ENCODE data around the gene TXNDC11.
"Not testable (repeated sequence)": the region's sequence is repeated elsewhere in the genome, so short reads cannot be mapped to it uniquely, and the experiment has no call there.

DNA sequence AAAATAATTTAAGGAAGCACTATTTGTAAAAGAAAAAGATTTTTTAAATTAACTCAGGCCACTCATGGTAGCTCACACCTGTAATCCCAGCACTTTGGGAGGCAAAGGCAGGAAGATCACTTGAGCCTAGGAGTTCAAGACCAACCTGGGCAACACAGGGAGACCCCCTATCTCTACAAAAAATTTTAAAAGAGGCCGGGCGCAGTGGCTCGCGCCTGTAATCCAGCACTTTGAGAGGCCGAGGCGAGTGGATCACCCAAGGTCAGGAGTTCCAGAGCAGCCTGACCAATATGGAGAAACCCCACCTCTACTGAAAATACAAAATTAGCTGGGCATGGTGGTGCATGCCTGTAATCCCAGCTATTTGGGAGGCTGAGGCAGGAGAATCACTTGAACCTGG lies 41.7 kb upstream of the TXNDC11 start:
- TF ChIP-seq, protein P1, sequence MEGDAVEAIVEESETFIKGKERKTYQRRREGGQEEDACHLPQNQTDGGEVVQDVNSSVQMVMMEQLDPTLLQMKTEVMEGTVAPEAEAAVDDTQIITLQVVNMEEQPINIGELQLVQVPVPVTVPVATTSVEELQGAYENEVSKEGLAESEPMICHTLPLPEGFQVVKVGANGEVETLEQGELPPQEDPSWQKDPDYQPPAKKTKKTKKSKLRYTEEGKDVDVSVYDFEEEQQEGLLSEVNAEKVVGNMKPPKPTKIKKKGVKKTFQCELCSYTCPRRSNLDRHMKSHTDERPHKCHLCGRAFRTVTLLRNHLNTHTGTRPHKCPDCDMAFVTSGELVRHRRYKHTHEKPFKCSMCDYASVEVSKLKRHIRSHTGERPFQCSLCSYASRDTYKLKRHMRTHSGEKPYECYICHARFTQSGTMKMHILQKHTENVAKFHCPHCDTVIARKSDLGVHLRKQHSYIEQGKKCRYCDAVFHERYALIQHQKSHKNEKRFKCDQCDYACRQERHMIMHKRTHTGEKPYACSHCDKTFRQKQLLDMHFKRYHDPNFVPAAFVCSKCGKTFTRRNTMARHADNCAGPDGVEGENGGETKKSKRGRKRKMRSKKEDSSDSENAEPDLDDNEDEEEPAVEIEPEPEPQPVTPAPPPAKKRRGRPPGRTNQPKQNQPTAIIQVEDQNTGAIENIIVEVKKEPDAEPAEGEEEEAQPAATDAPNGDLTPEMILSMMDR (IDR thresholded peaks at IDR 0.05): not testable (repeated sequence)
- TF ChIP-seq POLR2A (IDR thresholded peaks at IDR 0.05): not testable (repeated sequence)
